Germinal center (tissue), 1 donor: ENCODE data around the gene MEIS3.
"Not testable (repeated sequence)": the region's sequence is repeated elsewhere in the genome, so short reads cannot be mapped to it uniquely, and the experiment has no call there.

Experiments
- DNase-seq: peaks from one replicate; pipeline ENCODE4 v3.0.0; 2012; ENCODE audit warnings: mixed read lengths, low spot score

Gene MEIS3

GRCh38 chr19:47384533-47384932, 34.8 kb downstream of the MEIS3 start:
- not testable (repeated sequence) for DNase-seq

- not testable (repeated sequence) for DNase-seq
Observed at GRCh38 chr19:47383890-47384289, 35.4 kb downstream of the MEIS3 start.

- DNase-seq, result no peak
Observed at GRCh38 chr19:47381653-47382279, 37.6 kb downstream of the MEIS3 start.

DNA sequence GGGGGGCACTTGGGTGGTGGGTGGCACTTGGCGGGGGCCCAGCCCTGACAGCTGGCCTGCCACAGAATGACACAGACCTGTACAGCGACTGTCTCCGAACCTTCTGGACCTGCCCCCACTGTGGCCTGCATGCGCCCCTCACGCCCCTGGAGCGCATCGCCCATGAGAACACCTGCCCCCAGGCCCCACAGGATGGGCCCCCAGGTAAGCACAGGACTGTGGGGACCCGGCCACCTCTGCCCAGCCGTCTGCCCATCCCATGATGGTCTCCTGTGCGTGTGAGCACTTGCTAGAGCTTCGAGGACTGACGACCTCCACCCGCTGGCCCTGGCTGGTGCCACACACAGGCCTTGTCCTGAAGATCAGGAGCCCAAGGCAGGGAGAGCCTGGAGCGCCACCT, 38.2 kb downstream of the MEIS3 start:
- no peak for DNase-seq

- no peak for DNase-seq
Observed at GRCh38 chr19:47380559-47380958, 38.8 kb downstream of the MEIS3 start.

GRCh38 chr19:47379381-47379938, 39.9 kb downstream of the MEIS3 start:
- DNase-seq, result no peak

DNA sequence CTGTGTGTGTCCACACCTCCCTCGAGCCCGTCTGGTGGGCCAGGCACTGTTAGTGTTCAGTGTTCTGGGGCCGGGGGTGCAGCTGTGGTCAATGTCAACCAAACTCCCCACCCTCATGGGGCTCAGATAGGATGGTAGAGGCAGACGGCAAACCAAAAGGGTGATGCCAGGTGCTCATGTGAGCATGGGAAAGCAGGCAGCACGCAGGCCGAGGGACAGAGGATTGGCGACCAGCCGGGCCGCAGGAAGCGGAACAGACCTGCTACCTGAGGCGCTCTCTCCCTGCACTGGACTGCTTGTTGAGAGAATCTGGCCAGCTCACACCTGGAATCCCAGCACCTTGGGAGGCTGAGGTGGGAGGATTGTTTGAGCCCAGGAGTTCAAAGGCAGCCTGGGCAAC, 41.1 kb downstream of the MEIS3 start:
- DNase-seq, result no peak

DNA sequence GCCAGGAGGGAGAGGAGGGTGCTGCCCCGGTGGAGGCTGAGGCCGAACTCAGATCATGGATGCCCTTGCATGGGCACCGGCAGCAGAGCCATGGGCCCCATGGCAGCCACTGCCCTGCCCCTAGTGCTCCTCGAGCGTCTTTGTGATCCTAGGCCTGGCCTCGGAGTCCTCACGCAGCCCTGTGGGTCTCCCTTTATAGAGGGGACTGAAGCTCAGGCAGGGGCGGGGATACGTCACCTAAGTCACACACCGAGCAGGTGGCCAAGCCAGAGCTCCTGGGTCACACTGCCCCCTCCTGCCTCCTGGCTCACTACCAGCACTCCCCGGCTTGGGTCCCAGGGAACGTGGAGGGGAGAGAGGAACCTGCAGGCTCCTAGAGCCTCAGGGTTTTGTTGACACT, 41.5 kb downstream of the MEIS3 start:
- no peak for DNase-seq

GRCh38 chr19:47377208-47377701, 42.1 kb downstream of the MEIS3 start:
- no peak for DNase-seq

- DNase-seq, result no peak
Observed at GRCh38 chr19:47376589-47377144, 42.7 kb downstream of the MEIS3 start.

DNA sequence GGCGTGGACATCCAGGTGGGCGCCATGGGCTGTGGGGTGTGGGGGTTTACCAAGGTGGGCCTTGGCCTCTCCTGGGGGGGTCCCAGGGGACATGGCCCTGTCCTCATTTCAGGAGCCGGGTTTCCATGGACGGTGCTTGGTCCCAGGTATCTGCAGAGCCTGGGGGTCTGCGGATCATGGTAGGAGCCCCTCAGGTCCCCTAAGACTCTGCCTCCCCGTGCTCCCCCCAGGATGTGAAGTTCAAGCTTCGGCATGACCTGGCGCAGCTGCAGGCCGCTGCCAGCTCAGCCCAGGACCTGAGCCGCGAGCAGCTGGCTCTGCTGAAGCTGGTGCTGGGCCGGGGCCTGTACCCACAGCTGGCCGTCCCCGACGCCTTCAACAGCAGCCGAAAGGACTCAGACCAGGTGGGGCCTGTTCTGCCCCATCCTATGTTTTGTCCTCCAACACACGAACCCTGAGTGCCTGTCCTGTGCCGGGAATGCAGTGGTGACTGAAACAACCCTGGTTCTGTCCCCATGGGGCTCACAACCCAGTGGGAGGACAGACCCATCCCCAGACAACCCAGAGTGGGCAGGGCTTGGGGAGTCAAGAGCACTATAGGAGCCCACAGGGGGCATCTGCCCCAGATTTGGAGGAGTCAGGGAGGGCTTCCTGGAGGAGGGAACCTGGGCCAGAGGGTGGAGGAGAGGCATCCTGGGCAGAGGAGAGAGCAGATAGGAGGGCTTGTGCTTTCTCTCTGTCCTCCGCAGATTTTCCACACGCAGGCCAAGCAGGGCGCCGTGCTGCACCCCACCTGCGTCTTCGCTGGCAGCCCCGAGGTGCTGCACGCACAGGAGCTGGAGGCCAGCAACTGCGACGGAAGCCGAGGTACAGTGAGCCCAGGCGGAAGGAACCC, 43.4 kb downstream of the MEIS3 start:
- no peak for DNase-seq

- DNase-seq, result no peak
Observed at GRCh38 chr19:47374876-47375693, 44.2 kb downstream of the MEIS3 start.

- DNase-seq, result no peak
Observed at GRCh38 chr19:47373246-47374240, 45.8 kb downstream of the MEIS3 start.

- DNase-seq, result no peak
Observed at GRCh38 chr19:47372603-47373002, 46.7 kb downstream of the MEIS3 start.

DNA sequence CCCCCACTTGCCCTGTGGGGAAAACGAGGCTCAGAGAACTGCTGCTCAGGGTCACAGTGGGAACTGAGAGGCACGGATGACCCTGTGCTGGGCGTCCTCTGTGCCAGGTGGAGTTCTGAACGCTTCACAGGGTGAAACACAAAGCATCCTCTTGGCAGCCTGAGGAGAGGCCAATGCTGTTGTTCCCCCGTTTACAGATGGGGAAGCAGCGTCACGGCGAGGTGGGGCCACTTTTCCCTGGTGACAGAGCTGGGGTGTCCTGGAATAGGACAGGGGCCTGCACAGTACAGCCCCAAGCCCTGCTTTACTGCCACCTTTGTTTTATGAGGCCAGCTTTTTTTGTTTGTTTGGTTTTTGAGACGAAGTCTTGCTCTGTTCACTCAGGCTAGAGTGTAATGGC, 48.1 kb downstream of the MEIS3 start:
- no peak for DNase-seq

DNA sequence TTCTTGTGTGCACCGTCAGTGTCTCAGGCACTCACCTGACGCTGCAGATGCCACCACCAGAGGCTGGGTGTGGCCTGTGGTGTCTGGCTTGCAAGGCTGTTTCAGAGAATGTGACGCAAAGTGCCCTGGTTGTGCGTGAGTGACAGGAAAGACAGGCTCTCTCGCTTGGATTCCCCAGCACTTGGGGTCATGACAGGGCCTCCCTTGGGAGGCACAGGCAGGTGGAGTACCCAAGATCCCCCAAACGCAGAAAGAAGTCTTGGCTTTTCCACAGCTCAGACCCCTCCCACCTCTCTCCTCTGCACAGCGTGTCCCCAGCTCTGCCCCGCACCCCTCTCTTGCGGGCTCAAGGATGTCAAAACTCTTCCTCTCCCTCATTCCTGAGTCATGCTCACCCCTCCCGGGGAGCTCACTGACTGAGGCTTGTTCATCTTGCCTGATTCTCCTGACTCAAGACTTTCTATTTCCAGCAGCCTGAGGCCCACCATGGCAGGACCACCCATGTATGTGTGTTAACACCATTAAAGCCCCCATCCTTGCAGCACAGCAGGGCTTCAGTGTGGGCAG, 49.2 kb downstream of the MEIS3 start:
- no peak for DNase-seq

- not testable (repeated sequence) for DNase-seq
Observed at GRCh38 chr19:47365455-47365854, 53.9 kb downstream of the MEIS3 start.

- DNase-seq, result no peak
Observed at GRCh38 chr19:47363758-47364531, 55.4 kb downstream of the MEIS3 start.

GRCh38 chr19:47362321-47362720, 57.0 kb downstream of the MEIS3 start:
- DNase-seq, result no peak
